A673 (cell line): Measurements from ENCODE around the gene HYAL3. TPM values are rescaled to one million over a fixed set of nuclear protein-coding genes. Genes with fewer than 3 reads are reported as not detected.

Source experiments
- BruUV-seq: library from RNA; stranded (reverse); fragments of 400-500 nt; replicated peaks from 2 replicates; lab custom pipeline; 2021; lab: Mats Ljungman, UMichigan
- CTCF ChIA-PET: fragments of 300-600 bp; sonication (Branson Sonifier 250); formaldehyde crosslinking; loops from one replicate; lab custom pipeline; 2022; ENCODE audit warnings: antibody characterized with exemption; lab: Charles Lee
- POLR2A ChIA-PET: fragments of 300-600 bp; sonication (Branson Sonifier 250); formaldehyde crosslinking; loops from one replicate; lab custom pipeline; 2022; ENCODE audit warnings: antibody characterized with exemption; ENCODE audit not compliant: low non-redundant PET; lab: Charles Lee
- DNase-seq: peaks from one replicate; pipeline ENCODE4 v3.0.0-alpha.2; 2015; ENCODE audit warnings: low spot score
- H3K27ac ChIP-seq: fragments of 200-600 bp; sonication (generic); 2 replicates; pipeline ENCODE4 v1.5.1; 2016; ENCODE audit warnings: mixed run types, low read depth, mild to moderate bottlenecking, mixed read lengths, antibody characterized with exemption, low read length; ENCODE audit not compliant: poor library complexity, severe bottlenecking
- H3K27me3 ChIP-seq: fragments of 200-600 bp; sonication (generic); replicated peaks from 2 replicates; pipeline ENCODE4 v1.6.1; 2017; ENCODE audit warnings: mixed run types, low read depth, mild to moderate bottlenecking, mixed read lengths, antibody characterized with exemption, low read length; ENCODE audit not compliant: insufficient read depth, poor library complexity
- H3K36me3 ChIP-seq: fragments of 200-600 bp; sonication (generic); 2 replicates; pipeline ENCODE4 v1.6.1; 2016; ENCODE audit warnings: mixed run types, mild to moderate bottlenecking, mixed read lengths, antibody characterized with exemption, low read length; ENCODE audit not compliant: insufficient read depth, poor library complexity, severe bottlenecking
- H3K4me1 ChIP-seq: fragments of 200-600 bp; sonication (generic); 2 replicates; pipeline ENCODE4 v1.6.1; 2017; ENCODE audit warnings: mixed run types, mild to moderate bottlenecking, mixed read lengths, antibody characterized with exemption, low read length; ENCODE audit not compliant: insufficient read depth, poor library complexity, severe bottlenecking
- H3K4me3 ChIP-seq: fragments of 200-600 bp; sonication (generic); 2 replicates; pipeline ENCODE4 v1.5.1; 2016; ENCODE audit warnings: low read depth, mixed run types, mild to moderate bottlenecking, mixed read lengths, low read length; ENCODE audit not compliant: poor library complexity, severe bottlenecking
- H3K9me3 ChIP-seq: fragments of 200-600 bp; sonication (generic); 2 replicates; pipeline ENCODE4 v1.6.1; 2016; ENCODE audit warnings: mixed run types, low read depth, mild to moderate bottlenecking, mixed read lengths, antibody characterized with exemption, low read length; ENCODE audit not compliant: poor library complexity, severe bottlenecking
- EZH2 ChIP-seq: fragments of 200-600 bp; sonication (generic); IDR thresholded peaks from 2 replicates; pipeline ENCODE4 v1.6.1; 2017; ENCODE audit warnings: borderline replicate concordance, low read depth, mild to moderate bottlenecking, mixed read lengths, antibody characterized with exemption, low read length; ENCODE audit not compliant: poor library complexity, severe bottlenecking
- intact Hi-C: fragments of 100-400 bp; cut with micrococcal nuclease; formaldehyde crosslinking; loops from one replicate; pipeline ENCODE4 v1.10.0; 2022; ENCODE audit not compliant: unreplicated experiment
- total RNA-seq: library from RNA; stranded (reverse); gene quantifications from 2 replicates; pipeline ENCODE4 v1.2.3, GENCODE V29; 2021
- TF ChIP-seq, protein P1 (sequence below): fragments of 300-800, 200-600 bp; sonication (generic); conservative IDR thresholded peaks from 2 replicates; pipeline ENCODE4 v1.5.1; 2017; ENCODE audit warnings: low read depth, mild to moderate bottlenecking, antibody characterized with exemption, low read length, moderate library complexity, mixed read lengths

HYAL3 gene
- total RNA-seq, 1 experiment from 2014 or later, result 3.0 TPM

GRCh38 chr3:50297384-50297775, 1.8 kb downstream of the HYAL3 start:
- no TSS peak for BruUV-seq
- ChIA-PET CTCF (no interaction called here), POLR2A (no interaction called here)
- H3K4me1 ChIP-seq, result peaks cover 5% of the 10 kb centered on the region
- H3K36me3 ChIP-seq, result no peaks in the 10 kb centered on the region
- TF ChIP-seq, protein P1, sequence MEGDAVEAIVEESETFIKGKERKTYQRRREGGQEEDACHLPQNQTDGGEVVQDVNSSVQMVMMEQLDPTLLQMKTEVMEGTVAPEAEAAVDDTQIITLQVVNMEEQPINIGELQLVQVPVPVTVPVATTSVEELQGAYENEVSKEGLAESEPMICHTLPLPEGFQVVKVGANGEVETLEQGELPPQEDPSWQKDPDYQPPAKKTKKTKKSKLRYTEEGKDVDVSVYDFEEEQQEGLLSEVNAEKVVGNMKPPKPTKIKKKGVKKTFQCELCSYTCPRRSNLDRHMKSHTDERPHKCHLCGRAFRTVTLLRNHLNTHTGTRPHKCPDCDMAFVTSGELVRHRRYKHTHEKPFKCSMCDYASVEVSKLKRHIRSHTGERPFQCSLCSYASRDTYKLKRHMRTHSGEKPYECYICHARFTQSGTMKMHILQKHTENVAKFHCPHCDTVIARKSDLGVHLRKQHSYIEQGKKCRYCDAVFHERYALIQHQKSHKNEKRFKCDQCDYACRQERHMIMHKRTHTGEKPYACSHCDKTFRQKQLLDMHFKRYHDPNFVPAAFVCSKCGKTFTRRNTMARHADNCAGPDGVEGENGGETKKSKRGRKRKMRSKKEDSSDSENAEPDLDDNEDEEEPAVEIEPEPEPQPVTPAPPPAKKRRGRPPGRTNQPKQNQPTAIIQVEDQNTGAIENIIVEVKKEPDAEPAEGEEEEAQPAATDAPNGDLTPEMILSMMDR, result no peak
- TF ChIP-seq EZH2, result no peak
- no peak overlapping the region for H3K4me3 ChIP-seq
- H3K27me3 ChIP-seq, result no peaks in the 10 kb centered on the region
- intact Hi-C loops, result no loop called here
- DNase-seq, result no peak
- no peak overlapping the region for H3K27ac ChIP-seq
- H3K9me3 ChIP-seq, result no peaks in the 10 kb centered on the region

- TF ChIP-seq EZH2, result no peak
- TF ChIP-seq, protein P1, result no peak
- Histone ChIP-seq H3K27me3 (no peaks in the 10 kb centered on the region), H3K9me3 (no peaks in the 10 kb centered on the region), H3K4me3 (no peak overlapping the region), H3K36me3 (no peaks in the 10 kb centered on the region), H3K4me1 (peaks cover 5% of the 10 kb centered on the region), H3K27ac (no peak overlapping the region)
- intact Hi-C loops, result no loop called here
- POLR2A ChIA-PET, result no interaction called here
- BruUV-seq, result no TSS peak
- CTCF ChIA-PET, result no interaction called here
- DNase-seq, result no peak
Observed at GRCh38 chr3:50296721-50297383, 2.4 kb downstream of the HYAL3 start.

DNA sequence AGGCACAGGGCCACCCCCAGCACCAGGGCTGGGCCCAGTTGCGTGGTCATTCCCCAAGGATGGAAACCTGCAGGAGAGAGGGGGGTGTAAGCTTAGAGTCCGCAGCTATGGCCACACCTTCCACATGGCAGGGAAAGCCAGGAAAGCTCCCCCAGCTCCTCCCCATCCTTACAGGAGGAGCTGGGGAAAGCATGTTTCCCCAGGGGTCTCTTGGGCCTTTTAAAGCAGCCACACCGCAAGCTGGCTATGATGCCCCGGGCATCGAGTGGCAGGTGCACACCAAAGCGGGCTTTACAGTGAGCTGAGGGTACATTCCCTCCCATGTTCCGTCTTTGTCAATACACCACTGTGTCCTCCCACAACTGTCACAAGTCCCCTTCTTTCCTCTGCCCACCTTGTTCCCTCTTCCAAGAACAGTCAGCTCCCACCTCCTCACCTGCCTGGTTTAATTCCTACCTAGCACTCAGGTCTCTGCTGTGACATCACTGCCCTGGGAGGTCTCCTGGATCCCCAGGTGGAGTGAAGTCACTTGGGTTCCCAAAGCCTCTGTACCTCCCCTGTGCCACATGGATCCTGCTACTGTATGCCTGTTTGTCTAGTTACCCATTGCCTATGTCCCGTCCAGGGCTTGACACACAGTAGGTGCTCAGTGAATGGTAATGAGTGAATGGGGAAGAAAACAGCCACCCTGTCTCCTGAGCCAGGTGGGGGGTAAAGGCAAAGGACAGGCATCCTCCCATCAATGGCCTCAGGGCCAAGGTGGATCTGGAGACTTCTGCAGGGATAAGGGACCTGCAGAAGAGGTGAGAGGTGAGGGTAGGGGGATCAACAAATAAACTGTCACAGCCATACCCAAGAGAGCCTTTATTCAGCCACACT, 3.4 kb downstream of the HYAL3 start:
- BruUV-seq, result no TSS peak
- ChIA-PET POLR2A (no interaction called here), CTCF (no interaction called here)

More for the DNA sequence above, 3.4 kb downstream of the HYAL3 start:
- Histone ChIP-seq H3K27me3 (no peaks in the 10 kb centered on the region), H3K27ac (no peak overlapping the region), H3K4me1 (peaks cover 5% of the 10 kb centered on the region), H3K9me3 (no peaks in the 10 kb centered on the region), H3K4me3 (no peak overlapping the region), H3K36me3 (no peaks in the 10 kb centered on the region)
- DNase-seq, result no peak
- TF ChIP-seq, protein P1, result no peak
- no peak for TF ChIP-seq EZH2
- intact Hi-C loops, result no loop called here
